NCI-H69 (cell line): ENCODE data around the gene SP100.
"Not testable (repeated sequence)": the region's sequence is repeated elsewhere in the genome, so short reads cannot be mapped to it uniquely, and the experiment has no call there.

ENCODE experiments used
- DNase-seq: peaks from one replicate; lab custom pipeline; 2025; lab: John Stamatoyannopoulos, UW

The SP100 gene

GRCh38 chr2:230459216-230459615 is 43.2 kb downstream of the SP100 start:
- DNase-seq = no peak

GRCh38 chr2:230471074-230471473 is 55.1 kb downstream of the SP100 start:
- DNase-seq = no peak

GRCh38 chr2:230472621-230473018 is 56.6 kb downstream of the SP100 start:
- DNase-seq = no peak

- DNase-seq = no peak
Measured at GRCh38 chr2:230473378-230473777, 57.4 kb downstream of the SP100 start.

GRCh38 chr2:230475143-230475542 is 59.1 kb downstream of the SP100 start:
- DNase-seq = no peak

GRCh38 chr2:230485801-230486341 is 69.9 kb downstream of the SP100 start:
- no peak for DNase-seq

DNA sequence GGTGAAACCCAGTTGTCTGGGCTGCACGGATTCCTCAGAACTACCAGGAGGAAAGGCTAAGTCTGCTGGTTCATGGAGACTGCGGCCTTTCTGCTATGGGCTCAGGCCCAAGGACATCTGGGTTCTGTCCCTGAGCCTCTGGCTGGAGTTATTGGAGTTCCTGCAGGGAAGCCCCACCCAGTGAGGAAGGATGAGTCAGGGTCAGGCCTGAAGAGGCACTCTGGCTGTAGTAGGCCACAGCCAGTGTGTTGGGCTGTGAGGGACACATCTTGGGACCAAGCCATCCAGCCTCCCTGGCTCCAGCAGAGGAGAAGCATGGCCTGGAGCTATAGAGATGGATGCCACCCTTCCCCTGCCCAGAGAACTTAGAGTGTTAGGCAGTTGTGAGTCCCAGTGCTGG is 75.2 kb downstream of the SP100 start:
- not testable (repeated sequence) for DNase-seq

- DNase-seq = no peak
Measured at GRCh38 chr2:230492107-230492506, 76.1 kb downstream of the SP100 start.

DNA sequence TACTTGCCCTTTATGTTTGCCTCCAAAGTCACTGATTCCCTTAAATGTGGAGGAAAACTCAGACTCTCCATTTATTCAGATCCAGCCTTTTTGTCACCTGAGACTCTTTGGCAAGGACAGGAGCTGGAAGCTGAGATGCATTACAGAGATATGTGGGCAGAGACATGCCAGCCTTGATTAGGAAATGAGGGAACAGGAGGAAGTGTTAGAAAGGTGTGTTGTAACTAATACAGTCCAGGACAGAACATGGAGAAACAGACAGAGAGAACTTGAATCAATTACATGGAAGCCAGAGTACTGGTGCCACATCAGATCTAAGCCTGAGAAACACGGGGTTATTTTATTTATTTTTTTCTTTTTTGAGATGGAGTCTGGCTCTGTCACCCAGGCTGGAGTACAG is 79.0 kb downstream of the SP100 start:
- DNase-seq = no peak

DNA sequence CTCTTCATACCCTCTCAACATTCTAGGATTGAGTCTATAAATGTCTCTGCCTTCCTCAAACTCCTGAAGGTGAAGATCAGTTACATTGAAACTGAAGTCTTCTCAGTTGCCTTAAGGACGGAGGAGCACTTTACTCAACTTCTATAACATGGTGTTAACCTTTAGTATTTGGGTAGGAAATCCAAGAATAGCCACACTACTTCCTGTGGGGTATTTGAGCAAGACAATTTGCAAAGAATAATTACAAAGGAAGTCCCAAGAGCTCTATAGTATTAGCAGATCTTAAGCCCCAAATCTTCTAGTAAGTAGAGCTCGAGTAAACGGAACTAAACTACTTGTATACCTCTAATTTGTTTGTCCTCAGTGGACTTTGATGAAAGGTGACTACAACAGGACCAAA is 80.9 kb downstream of the SP100 start:
- no peak for DNase-seq

DNA sequence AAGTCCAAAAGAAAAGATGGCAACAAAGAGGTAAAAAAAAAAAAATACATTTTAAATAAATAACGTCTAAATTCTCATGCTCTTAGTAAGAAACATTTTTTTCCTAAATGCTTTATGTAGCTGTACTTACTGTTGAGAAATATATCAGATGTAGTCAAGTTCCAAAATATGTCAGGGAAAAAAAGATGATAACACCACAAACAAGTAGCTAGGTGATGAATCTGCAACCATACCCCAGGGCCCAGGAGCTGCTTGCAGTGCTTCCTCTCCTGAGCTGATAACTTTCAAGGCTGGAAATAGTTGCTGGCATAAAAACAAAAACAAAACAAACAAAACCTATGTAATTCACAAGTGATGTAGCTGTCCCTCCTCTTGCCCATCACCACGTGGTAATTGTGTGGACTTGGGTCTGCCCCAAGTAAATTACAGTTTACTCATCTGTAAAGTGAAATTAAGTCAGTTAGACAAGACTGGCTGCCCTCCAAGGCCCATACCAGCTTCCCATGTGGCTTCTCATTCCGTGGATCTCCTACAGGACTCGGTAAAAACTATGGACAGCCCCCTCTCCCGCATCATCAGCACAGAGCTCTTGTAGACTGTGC is 82.6 kb downstream of the SP100 start:
- DNase-seq = no peak

DNA sequence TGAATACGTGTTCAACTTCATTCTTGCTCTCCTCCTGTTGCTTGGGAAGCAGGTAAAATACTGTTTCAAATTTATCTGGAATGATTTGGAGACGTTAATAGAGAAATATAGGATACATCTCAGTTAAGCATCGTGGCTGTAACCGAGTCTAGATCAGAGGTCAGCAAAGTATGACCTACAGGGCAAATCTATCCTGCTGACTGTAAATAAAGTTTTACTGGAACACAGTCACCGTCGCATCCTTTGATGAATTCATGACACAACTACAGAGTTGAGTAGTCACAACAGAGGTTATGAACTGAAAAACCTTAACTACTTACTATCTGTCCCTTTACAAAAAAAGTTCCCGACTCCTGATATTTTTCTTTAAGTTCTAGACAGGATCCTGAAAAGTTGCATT is 86.6 kb downstream of the SP100 start:
- no peak for DNase-seq

DNA sequence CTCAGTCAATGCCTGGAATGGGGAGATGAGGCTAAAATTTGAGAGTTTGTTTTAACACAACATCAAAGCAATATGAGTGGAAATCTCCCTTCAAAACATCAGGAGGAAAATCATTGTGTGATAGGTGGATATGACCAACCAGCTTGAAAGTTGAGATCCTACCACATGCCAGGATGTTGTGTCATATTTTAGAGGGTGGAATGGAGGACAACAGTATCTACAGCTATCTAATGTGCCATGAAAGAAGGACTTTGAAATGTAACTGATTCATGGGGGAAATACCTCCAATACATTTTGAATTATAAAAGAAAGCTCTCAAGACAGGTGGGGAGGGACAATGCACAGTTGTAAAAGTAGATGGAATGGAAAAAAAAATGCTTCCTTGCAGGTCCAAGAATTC is 87.8 kb downstream of the SP100 start:
- no peak for DNase-seq

DNA sequence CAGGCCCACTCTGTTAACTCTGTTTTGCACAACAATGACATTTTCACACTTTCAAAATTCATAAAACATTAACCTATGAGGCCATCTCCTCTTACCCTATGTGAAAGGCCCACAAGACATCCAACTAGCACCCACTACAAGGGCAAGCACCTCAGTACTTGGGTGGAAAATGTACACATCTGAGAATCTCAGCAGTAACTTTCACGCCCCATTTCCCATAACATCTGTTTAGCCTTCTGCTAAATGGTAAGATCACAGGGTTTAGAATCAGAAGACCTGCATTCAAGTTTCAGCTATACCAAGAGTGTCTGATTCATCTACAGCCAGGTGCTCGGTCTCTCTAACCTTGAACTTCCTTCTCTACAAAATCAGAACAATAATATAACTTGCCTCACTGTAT is 89.2 kb downstream of the SP100 start:
- DNase-seq = peak; percentile 0

DNA sequence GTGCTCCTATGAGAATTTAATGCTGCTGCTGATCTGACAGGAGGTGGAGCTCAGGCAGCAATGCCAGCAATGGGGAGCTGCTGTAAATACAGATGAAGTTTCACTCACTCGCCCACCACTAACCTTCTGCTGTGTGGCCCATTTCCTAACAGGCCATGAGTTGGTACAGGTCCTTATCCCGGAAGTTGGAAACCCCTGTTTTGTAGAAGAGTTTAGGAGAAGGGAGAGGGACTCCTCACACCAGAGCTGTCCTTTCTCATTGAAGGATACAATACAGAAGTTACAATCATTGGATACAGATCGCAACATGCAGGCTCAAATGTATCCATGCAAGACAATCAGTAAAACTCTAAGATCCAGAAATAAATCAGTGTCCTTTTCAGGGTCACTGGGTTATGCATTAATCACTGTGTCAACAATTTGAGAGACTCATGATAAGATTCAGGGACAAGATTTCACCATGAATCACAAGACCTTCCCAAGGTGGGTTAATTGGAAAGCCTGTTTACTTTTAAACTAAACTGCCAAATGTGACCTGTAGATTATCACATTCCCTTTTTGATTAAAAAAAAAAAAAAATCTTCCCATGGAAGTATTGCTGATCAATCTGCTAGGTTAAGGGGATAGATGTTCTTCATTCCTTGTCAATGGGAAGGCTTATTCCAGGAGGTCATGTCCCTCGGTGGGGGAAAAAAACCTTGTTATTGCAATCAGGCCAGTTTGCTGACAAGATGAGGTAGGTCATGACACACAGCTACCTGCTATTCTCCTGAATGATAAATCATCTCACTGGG is 97.2 kb downstream of the SP100 start:
- DNase-seq = no peak

- DNase-seq = no peak
Measured at GRCh38 chr2:230520061-230520874, 104.3 kb downstream of the SP100 start.

DNA sequence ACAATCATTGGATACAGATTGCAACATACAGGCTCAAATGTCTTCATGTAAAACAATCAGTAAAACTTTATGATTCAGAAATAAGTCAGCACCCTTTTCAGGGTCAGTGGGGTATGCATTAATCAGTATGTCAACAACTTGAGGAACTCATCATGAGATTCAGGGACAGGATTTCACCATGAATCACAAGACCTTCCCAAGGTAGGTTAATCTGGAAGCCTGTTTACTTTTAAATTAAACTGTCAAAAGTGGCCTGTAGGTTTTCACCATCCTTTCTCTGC is 104.8 kb downstream of the SP100 start:
- no peak for DNase-seq

GRCh38 chr2:230521386-230521785 is 105.4 kb downstream of the SP100 start:
- DNase-seq = no peak

DNA sequence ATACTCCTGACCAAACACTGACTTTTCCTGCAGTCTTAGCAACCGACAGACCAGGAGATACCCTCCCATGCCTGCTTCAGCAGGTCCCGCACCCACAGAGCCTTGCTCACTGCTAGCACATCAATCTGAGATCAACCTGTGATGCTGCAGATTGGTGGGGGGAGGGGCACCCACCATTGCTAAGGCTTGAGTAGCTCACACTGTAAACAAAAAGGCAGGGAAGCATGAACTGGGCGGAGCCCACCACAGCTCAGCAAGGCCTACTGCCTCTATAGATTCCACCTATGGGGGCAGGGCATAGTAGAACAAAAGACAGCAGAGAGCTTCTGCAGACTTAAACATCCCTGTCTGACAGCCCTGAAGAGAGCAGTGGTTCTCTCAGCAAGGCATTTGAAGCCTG is 109.7 kb downstream of the SP100 start:
- no peak for DNase-seq

DNA sequence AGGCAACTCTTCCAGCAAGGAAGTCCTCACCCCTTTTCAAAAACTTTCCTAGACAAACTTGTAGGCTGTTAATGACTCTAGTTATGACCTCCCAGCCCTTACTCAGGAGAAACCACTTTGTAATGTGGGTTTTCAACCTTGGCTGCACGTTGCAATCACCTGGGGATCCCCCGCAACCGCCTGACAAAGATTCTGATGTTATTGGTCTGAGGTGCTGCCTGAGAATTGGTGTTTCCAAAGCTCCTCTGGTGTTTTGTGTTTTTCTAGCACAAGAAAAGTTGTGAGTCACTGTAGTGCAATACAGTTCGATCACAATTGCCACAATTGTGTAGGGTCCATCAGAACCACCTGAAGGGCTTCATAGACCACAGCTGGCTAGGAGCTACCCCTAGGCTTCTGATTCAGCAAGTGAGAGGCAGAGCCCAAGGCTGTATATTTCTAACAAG is 121.6 kb downstream of the SP100 start:
- DNase-seq = no peak

- no peak for DNase-seq
Measured at GRCh38 chr2:230540332-230540731, 124.3 kb downstream of the SP100 start.

- no peak for DNase-seq
Measured at GRCh38 chr2:230541934-230542380, 126.0 kb downstream of the SP100 start.

DNA sequence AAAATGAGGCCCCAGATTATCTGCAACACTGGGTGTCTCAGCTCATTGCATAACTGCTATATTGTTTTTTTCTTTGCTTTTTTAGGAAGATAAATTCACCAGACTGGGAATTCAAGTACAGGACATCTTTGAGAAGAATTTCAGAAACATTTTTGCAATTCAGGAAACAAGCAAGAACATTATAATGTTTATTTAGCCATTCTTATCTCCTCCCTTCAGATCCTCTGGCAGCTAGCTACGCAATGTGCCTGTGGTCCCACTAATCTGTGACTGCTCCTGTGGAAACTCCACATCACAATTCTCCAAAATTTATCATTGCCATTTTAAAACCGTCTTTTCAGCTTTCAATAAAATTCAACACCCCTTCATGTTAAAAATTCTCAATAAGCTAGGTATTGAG is 126.8 kb downstream of the SP100 start:
- DNase-seq = no peak
